GM21619 (cell line): ENCODE measurements around the gene NCOA4.
"Not testable (repeated sequence)": the region's sequence is repeated elsewhere in the genome, so short reads cannot be mapped to it uniquely, and the experiment has no call there.

Experiments used
- ATAC-seq: cut with Tn5 transposase; IDR thresholded peaks from one replicate; pipeline ENCODE4 v1.9.1; 2021; ENCODE audit not compliant: unreplicated experiment

Gene NCOA4

DNA sequence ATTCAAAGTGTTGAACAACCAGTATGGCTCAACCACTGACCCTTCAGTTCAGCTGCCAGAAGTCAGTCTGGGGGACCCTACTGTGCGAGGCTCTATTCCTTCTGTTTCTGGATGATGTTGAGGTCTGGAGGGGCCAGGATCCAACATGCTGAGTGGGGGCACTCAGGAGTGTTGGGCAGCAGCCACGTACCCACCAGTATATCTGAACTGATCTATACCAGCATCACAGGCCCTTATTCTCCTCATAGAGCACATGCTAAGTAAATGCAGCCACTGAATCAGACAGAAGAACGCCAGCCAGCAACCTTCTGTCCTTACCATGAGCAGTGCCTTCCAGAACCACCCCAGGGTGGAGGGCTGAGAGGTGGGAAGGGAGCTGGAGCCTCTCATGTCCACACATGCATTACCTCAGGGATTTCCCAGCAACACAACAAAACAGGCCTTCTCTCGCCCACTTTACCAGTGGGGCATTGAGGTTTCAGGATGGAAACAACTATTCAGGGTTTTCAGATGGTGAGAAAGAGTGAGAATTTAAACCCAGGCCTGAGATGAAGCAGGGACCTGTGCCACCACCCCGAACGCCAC lies 22.5 kb upstream of the NCOA4 start:
- ATAC-seq = no peak

DNA sequence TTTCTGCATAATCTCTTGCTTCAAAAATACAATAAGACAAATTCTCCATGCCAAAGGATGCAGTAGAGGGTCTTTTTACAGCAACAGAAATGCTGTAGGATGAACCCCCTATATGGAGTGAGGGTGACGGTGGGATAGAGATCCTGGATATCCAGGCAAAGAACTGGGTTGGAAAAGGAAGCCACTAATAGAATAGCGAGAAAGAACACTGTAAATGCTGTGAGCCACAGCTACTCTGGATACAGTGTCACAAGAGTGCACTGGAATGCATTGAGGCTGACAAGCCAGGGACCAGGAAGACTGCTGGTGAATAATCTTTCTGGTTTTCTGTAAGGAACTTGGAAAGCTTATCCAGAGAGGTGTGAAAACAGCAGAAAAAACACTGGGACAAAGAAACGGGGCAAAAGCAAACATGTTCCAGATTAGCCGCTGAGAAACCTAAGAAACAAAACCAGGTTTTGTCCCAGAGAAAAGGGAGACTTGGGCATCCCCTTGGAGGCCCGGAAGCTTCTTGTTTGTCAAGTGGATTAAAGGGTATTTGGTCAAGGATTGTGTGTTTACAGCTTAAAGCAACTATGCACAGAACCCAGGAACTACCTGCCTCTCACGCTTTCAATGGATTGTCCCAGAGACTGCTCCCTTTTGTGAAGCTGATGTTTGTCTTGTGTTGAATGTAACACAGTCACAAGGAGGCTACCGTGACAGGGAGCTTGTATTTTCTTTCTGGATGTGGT lies 21.8 kb upstream of the NCOA4 start:
- ATAC-seq = no peak

DNA sequence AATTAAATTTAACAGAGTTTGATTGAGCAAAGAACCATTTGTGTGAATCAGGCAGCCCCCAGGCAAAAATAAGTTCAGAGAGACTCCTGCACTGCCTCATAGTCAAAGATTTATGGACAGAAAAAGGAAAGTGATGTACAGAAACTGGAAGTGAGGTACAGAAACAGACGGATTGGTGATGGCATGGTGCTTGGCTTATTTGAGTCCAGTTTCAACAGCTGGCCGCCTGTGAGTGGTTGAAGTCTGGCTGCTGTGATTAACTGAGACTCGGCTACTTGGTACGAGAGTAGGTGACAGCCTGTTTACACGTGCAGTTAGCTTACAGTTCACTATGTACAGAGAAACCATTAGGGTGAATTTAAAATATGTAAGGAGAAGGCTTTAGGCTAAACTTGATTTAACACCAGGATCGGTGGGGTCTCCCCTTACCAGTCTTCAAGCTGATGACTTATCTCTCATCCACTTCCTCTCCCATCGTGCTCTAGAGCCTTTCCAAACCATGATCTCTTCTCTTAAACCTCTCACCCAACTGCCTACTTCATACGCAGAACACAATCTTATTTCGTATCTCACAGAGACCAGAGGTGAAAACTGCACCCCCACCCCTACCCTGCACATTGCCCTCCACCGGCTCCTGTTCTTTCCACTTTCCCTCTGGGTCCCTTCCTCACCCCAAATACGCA lies 20.7 kb upstream of the NCOA4 start:
- ATAC-seq = no peak

DNA sequence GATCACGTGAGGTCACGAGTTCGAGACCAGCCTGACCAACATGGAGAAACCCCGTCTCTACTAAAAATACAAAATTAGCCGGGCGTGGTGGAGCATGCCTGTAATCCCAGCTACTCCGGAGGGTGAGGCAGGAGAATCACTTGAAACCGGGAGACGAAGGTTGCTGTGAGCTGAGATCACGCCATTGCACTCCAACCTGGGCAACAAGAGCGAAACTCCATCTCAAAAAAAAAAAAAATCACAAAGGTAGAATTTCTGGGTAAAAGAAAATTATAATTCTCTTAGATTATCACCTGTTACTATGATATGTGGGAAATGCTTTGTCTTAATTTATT lies 19.0 kb upstream of the NCOA4 start:
- not testable (repeated sequence) for ATAC-seq

DNA sequence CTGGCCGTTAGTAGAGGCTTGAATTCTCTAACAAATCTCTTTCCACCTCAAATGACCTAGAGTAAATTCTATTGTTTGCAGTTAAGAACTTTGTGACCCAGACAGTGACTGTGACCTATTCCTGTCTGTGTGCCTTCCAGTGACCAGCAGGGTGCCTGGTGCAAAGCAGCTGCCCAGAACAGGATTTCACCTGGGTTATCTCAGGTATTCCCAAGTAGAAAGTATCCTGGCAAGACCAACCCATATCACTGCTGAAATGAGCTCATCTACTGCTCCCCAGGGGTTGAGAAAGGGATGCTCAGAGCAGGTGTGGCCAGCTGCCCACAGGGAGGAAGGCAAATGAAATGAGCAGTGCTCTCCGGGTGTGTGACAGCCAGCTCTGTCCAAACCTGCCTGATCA lies 17.7 kb upstream of the NCOA4 start:
- no peak for ATAC-seq

DNA sequence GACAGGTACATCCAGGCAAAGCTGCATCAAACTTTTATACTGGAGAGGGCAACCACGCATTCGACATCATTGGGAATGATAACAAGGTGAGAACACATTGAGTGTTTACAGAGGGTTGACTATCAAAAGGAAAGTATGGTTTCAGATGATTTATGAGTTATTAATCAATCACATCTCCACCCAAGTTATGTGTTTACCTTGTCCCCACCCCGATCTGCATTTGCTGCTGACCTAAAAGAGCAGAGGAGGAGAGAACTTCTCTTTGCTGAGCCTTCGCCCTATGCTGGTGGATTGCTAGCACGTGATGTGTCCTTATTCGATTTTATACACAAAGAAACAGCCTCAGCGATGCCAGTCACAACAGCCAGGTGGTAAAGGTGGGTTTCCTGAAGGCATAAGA lies 15.8 kb upstream of the NCOA4 start, which contains the start of gene MSMB:
MSMB (minus strand) TSS at position 9 of the 400 bp plus-strand sequence. CDS start 32 bp downstream, outside the sequence.
- no peak for ATAC-seq

DNA sequence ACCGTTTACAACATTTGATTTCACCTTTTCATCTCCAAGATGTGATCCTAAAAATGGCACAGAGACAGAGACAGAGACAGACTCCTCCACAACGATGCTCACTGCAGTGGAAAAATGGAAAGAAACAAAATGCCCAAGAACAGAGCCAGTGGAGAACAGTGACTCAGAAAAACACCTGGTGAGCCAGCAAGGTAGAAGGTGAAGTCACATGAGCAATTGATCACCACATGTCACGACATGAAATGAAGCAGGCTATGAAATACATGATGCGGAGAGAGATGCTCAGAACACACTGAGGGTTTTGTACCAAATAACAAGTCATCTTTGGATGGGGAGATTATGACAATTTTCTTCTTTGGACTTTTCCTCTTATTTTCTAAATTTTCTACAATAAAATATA lies 12.1 kb upstream of the NCOA4 start:
- ATAC-seq = no peak

DNA sequence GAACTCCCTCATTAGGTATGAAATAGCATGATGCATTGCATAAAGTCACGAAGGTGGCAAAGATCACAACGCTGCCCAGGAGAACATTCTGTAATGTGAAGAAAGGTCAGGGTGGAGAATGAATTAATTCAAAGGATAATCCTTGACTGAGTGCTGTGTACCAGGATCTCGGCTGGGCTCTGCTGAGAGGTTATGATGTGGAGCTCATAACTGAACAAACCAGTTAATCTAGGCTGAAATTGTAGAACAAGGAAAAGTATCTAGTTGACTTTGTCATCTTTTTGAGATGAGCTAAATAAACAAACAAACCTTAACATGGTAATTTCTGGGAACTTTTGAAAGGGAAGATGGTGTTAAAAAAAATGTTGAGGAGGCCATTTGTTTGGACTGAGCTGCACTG lies 9.6 kb upstream of the NCOA4 start:
- no peak for ATAC-seq

DNA sequence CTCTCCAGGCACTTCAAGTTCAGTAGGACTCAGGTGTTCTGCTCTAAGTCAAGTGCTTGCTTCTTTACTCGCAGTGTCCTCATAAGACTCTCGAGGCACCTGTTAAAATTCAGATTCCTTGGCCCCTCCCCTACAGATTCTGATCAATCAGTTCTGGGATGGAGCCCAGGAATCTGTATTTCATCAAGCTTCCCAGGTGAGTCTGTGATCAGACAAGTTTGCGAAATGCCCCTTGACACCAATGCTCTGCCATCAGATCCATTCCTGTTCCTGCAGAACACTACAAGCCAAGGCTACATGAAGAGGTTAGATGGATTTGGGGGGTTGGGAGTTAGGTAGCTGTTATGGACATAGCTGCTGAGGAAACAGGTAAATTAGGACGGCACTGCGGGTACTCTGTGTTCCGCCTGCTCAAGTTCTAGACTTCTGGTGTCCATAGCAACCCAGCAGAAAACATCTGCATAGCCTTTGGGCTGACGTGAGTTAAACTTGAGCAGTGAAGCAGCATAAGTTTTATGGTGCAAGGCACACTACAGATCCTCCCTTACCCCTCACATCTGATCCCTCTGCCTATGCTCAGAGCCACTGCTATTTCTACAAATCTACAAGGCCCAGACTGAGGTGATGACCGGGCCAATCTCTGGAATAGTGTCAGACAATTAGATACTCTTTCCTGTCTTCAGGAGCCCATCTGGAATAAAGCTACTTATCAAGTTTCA lies 6.8 kb upstream of the NCOA4 start:
- no peak for ATAC-seq

DNA sequence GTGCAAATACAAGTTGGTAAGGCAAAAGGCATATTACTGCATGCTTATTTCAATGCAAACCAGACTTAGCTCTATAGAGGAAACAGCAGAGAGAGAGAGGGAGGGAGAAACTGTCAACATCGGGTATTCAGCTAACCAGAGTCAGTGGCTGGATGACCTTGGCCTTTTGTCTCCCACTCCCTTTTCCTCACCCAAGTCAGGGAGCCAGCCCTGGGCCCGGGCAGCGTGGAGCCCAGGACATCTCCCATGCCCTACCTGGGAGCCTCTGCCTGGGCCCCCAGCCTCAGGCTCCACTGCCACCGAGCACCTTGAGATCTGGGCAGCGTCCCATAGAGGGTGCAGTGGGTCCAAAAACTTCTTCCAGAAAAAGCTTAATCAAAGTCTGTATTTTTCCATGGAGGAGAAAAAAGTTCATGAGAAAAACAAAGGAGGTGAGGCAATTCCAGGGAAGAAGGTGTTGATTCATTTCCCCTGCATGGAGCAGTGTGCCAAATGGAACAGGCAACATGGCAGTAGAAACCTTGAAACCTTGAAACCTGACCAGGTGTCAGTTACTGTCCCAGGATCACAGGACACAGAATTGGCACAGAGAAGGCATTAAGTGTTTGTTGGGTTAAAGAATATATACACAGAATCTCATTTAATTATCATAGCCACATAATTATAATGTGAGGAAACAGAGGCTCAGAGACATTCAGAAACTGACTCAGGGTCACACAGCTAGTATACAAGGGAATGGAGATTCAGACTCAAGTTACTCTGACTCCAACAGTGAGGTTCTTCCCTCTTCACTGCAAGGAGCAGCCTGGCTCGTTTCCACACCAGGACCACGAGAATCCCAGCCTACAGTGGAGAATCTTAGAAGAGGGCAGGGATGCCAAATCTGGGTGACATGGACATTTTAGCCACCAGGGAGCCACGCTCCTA lies 5.8 kb upstream of the NCOA4 start:
- no peak for ATAC-seq

DNA sequence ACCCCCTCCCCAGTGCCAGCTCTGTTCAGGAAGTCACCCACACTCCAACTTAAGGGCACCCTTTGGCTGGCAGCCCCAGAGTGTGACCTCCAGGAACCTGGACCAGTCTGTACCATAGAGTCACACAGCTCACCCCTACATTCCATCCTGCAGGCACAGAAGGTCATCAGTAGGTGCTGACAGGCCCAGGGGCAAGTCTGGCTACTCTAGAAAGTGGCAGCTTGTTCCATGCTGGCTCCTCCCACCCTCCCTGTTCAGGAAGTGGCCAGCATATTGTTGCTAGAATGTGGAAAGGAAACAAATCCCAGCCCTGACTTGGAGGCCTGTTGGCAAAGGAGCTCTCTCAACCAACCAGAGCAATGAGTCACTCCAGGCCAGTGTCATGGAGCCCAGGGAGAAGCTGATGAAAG lies 3.2 kb upstream of the NCOA4 start:
- no peak for ATAC-seq

DNA sequence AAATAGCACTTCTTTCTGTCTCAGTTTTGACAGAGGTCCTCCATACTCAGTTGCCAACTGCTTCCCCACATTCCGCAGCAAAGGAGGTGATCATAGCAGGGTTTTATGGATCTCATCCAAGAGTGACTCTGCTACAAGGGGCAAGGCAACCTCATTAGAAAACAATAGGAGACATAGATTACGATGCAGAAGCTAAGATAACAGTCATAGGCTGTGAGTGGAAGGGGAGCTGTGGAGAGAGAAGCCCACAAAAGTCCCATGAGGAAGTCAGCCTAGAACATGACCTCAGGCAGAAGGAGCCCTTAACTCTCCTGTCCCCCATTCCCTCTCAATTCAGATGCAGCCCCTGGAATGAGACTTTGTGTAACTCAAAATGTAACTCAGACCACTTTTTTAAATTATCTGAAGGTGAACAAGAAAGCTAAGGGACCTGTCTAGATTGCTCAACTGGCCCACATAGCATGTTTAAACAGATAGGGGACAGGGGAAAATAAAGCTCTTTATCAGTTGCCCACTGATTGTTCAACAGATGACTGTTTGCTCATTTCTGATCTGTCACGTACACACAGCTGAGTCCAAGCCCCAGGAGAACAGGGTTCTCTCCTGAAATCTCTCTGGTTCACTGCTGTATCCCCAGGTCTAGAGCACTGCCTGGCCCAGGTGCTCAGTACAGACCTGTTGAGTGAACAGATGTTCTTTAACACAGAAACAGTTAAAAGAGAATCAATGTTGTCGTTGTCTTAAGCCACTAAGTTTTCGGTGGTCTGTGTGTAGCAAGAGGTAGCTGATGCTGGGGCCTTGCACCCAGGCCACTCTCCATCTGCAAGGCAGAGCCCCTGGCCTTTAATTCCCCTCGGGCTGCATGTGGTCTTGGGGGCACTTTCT lies 1.5 kb upstream of the NCOA4 start:
- no peak for ATAC-seq

DNA sequence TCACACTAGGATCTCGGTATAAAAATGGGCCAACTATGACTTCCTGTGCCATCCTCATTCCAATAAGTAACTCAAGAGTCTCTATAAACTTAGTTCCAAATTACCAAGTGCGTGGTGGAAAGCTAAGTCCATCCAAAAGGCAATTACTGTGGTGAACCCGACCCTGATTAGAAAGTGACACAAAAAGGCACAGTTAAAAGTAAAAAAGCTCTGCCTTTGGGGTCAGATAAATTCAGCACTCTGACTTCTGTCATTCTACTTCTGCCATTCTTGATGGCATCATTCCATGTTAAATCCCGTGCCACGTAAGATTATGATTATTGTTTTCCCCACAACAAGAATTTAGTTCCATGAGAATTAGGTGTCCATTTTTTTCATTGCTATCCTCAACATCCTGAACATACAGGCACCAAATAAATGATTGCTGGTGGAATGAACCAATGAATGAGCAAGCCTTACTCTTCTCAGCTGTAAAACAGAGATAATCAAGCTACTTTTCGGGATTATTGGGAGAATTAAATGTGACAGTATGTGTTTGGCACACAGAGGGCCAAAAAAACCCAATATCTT lies 877 bp downstream of the NCOA4 start:
- ATAC-seq = no peak

DNA sequence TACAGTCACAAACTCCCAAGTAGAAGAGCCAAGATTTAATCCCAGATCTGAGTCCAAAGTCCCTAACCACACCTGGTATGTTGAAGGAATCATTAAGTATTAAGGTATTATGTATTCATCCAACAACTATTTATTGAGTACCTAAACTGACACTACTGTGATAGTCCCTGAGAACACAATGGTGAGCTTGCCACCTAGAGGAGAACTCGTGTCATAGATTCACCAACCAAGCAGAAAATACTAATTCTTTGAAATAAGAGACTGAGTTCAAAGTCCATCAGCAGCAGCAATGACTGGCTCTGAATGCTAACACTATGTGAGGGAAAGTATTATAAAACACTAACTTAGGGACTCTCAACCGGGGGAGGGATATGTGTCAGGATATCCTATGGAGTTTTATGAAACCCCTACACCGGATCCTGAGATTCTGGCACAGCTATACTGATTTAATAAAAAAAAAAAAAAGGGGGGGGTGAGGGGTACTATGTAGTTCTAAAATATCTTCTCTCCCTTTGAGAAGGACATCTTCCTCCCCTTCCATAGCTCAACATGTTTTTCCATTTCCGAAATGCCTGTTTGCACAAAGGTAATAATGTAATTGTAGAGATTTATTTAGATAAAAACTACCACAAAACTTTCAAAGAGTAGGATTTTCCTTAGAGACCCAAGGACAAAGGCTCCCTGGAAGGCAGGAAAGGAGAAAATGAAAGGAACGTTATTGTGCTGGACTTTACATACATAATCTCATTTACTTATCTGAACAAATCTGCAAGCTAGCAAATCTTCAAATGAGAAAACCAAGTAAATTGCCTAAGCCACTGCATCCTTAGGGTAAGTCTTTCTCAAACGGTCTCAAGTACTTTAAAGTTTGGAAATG lies 1.6 kb downstream of the NCOA4 start:
- ATAC-seq = peak; percentile 32

DNA sequence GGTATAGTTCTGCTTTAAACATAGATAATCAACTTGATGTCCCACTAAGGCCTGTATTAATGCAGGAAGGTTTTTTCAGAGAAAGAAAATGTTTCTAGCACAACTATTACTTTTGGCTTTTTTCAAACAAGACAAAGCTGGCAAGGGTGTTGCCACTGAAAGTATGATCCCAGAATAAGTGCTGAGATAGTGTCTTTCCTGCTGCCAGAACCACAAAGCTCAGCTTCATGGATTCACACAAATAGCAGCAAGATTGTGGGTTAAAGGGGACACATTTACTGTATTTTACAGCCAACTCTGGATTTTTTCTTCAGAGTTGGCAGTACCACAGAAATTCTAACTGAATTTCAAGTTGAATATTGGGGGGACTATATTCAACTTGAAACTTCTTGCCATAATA lies 4.3 kb downstream of the NCOA4 start:
- no peak for ATAC-seq

DNA sequence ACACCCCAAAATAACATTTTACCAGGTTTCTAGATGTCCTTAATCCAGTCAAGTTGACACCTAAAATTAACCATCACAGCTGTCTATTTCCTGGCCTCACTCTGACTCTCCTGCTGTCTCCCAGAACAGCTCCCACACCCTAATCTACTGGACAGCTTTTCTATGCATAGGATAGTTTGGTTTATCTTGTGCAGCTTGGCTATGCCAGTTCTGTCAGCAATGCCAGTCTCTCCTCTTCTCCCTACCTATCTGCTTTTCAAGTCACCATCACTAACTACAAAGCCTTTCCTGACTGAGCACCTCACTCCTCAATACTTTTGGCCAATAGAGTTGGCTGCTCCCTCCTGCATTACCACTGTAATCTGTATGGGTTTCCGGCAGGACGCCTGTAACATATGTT lies 5.0 kb downstream of the NCOA4 start:
- no peak for ATAC-seq

DNA sequence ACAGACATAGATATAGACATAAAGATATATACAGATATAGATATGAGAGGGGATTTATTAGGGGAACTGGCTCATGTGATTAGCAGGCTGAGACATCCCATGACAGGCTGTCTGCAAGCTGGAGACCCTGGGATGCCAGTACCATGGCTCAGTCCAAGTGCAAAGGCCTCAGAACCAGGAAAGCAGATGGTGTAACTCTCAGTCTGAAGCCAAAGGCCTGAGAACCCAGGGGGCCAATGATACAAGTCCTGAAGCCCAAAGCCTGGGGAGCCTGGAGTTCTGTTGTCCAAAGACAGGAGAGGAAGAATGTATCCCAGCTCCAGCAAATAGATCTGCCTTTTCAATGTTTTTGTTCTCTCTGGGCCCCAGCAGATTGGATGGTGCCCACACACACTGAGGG lies 5.5 kb downstream of the NCOA4 start:
- no peak for ATAC-seq

DNA sequence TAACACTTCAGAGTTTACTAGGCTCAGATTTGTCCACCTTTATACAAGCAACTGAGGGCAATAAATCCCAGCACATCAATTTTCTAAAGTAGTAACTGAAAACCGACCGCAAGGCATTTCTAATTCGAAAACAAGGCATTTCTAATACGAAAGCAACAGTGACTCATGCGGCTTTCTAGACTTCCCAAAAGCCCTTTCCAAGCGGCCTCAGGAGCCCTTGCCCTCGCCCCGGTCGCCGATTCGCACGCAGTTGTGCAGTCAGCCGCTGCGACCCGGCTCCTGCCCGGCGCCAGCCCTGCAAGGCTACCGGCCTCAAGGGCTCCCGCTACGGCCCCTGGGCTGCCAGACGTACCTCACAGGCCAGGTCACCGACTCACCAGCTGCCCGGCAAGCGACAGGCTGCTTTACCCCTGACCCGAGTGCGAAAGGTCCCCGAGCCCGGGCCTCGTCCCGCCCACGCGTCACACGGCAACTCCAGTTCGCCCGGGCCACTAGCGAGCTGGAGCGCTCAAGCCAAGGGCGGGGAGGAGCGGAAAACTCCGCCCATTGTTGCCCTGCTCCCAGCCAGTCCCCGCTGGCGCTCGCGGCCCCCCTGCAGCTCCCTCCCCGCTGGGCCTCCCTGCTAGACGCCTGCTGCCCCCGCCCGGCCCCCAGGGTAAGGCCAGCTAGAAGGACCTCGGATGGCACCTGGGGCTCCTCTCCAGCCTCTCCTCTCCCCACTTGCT lies 7.3 kb downstream of the NCOA4 start:
- peak; percentile 91 for ATAC-seq
